CD4-positive, alpha-beta T cell treated with Interleukin-1 beta for 1 hour (primary cell): ENCODE results near the gene UNC79.
"Not testable (repeated sequence)": the region's sequence is repeated elsewhere in the genome, so short reads cannot be mapped to it uniquely, and the experiment has no call there.

Experiments used
- DNase-seq, 2 donors: peaks; one replicate each; pipeline ENCODE4 v3.0.0-alpha.2; 2020 to 2022

UNC79 gene

DNA sequence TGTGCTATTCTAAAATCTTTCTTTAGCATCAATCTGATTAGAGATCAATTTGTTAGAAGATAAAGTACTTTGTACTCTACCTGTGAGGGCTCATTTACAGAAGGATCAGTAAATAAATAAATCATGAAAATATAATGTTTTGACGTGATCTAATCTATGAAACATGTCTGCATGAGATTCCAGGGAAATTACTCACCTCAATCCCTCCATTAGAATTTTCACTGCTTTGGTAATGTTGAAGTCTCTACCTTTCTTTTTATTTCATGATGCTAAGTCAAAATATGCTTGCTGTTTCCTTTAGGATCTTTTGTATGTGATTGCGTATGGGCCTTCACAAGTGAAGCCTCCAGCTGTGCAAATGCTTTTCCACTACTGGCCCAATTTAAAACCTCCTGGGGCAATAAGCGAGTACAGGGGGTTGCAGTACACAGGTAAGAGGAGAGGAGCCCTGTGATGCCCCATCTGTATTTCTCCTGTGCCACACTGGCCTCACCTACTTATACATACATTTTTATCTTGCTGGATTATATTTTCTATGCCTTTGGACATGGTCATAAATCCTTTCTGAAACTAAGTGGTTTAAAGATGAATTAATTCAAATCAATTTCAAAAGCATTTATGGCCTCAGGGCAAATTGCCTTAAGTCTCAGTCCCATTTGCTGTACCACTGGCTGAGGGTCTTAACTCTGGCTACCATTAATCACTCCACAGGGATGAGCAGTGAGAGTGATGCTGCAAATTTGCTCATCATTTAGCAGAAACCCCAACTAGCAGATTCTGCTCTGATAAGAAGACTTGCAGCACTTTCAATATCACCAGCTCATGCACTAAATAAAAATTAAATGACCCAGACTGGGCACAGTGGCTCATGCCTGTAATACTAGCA lies 66.4 kb downstream of the UNC79 start:
- DNase-seq = no peak

DNA sequence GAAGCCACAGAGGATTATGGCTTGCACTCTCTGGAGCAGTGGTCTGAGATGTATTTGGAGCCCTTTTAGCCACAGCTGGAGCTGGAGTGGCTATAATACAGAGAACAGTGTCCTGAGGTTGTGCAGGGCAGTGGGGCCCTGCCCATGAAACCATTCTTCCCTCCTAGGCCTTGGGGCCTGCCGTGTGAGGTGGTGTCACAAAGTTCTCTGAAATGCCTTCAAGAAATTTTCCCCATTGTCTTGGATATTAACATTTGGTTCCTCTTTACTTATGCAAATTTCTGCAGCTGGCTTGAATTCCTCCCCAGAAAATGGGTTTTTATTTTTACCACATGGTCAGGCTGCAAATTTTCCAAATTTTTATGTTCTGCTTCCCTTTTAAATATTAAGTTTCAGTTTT lies 79.3 kb downstream of the UNC79 start:
- DNase-seq = no peak

DNA sequence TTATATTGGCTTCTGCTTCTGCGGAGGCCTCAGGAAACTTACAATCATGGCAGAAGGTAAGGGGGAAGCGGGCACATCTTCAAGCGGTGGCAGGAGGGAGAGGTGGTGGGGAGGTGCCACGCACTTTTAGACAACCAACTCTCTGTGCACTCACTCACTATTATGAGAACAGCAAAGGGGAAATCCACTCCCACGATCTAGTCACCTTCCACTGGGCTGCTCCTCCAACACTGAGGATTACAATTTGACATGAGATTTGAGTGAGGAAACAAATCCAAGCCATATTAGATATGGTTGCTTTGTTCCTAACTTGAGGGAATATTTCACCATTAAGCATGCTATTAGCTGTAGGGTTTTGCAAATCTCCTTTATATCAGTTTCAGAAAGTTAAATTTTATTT lies 80.3 kb downstream of the UNC79 start:
- DNase-seq = no peak

DNA sequence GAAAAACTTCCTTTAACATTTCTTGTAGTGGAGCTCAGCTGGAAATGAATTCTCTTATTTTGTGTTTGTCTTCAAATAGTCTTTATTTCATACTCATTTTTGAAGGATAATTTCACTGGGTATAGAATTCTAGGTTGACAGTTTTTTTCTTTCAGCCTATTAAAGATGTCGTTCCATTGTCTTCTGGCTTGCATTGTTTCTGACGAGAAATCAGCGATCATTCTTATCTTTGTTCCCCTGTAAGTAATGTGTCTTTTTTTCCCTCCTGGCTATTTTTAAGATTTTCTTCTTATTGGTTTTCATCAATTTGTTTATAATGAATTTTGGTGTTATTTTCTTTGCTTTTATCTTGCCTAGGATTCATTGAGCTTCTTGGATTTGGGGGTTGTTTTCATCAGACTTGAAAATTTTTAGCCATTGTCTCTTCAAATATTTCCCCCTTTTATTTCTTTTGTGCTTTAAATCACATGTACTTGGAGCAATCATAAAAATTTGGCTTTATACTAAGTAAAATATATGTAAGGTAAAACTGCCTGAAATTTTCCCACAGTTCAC lies 89.4 kb downstream of the UNC79 start:
- DNase-seq = no peak

DNA sequence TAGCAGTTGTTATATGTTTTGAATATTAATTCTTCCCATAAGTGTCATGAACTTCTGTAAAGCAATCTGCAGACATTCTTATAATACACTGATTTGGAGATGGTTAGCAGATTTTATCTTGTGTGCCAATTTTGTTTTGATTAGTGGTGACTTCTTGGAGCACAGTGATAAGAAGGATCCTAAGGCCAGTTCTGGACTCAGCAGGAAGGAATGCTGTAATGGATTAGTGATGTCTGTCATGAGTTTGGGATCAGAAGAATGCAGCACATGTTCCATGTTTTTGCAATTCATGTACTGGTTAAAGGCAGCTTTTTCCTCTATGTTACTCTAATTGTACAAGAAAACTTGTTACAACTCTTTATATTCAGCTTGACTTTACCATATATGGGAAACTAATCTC lies 91.5 kb downstream of the UNC79 start:
- DNase-seq = no peak

DNA sequence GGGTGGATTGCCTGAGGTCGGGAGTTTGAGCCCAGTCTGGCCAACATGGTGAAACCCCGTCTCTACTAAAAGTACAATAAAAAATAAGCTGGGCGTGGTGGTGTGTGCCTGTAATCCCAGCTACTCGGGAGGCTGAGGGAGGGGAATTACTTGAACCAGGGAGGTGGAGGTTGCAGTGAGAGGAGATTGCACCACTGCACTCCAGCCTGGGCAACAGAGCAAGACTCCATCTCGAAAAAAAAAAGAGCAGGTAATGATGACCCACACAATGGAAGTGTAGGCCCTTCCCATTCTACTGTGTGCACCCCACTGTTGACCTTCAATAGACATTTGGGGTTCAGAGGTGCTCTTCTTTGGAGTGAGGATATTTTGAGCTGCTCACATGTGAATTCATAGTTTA lies 94.5 kb downstream of the UNC79 start:
- DNase-seq = not testable (repeated sequence)

DNA sequence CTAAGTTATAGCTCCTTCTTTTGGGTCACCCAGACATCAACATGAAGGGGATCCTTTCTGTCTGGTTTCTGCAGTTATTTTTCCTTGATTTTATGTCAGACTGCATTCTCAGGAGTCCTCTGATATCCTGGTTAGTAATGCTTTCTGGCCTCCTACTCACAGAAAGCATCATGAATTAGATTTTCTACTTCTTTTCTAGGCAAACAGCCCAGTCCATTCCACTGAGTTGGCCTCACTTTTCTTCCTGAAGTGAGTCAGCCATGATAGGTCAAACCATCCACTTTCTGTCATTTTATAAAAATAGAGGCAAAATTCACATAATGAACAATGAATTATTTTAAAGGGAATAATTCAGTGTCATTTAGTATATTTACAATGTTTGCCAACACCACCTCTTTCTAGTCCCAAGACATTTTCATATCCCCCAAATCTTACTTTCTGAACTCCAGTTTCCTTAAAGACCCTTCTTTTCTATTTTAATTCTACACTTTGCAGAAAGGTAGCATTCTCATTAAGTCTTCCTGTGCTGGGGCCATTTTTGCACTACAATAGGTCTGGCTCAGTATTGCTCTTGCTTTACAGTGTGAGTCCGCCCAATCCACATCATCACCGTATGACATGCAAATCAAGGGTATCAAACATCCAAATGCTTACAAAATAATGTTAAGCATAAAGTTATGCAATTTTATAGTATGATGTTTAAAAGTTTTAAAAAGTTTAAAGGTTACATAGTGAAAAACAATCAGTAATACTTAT lies 95.1 kb downstream of the UNC79 start:
- no peak for DNase-seq

DNA sequence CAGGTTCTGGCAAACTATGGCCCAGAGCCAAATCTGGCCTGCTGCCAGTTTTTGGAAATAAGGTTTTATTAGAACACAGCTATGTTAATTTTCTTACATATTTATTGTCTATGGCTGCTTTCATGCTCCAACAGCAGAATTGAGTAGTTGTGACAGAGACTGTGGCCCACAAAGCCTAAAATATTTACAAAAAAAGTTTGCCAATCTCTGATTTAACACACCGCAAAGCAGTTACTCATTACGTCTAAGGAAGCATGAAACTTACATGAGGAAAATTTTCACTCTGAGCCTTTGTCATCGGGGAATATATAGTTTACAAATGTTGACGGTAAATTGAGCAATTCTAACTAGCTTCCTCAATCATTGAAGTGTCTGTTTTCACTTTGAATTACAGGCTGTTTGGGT lies 96.5 kb downstream of the UNC79 start:
- no peak for DNase-seq

DNA sequence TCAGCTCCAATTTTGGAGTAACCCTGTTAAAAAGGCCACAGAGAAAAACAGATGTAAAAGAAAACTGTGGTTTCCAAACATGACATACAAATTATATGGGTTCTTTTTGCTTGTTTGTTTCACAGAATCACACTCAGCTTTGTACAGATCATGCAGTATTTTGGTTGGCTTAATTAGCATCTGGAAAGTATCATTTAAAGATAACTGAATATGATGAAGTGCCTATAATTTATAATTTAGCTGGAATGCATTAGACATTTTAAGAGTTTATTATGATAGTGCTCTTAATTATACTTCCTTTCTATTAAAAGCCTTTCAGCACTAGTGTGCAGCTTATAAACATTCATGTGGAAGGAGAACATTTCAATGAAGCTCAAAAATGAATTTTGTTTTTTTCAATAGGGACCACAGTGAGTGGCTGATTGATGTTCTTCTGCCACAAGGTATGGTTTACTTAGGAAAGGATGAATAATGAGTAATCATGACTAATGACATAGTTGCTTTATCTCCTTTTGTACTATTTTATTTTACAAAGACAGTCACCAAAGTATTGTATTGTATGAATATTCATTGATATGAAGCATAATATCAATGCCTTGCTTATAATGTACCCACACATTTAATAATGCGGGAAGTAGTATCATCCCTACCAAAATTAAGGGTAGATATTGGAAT lies 98.3 kb downstream of the UNC79 start:
- DNase-seq = no peak

DNA sequence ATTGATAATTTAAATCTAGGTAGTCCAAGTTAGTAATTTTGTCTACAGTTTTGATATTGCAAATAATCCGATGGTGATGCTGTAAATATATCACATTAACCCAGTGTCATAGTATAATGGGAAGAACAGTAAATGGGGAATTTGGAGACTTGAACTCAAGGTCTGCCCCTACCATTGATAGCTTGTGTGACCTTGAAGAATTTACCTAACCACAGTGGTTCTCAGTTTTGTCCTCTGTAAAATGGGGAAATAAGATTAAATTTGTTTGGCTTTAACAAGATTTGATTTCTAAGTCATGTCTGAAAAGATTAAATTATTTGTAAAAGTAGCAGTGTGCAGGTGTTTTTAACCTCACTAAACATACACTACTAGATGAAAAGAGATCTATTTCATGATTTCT lies 100.9 kb downstream of the UNC79 start:
- DNase-seq = no peak

DNA sequence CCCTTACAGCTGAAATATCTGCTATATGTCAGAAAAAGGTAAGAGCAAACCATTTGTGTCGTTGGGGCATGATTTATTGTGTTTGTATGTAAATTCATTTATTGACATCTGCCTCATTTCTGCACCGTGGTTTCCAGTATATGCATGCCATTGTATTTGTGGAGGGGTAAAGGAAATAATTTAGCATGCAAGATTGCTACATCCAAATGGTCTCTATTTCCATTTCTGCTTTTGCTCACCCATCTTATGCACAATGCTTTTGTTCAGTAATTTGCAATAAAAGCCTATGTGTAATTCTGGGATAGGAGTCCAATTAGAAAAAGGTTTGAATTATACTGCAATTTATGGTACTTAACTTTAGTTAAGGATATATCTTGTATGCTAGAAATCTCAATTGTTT lies 101.8 kb downstream of the UNC79 start:
- no peak for DNase-seq

DNA sequence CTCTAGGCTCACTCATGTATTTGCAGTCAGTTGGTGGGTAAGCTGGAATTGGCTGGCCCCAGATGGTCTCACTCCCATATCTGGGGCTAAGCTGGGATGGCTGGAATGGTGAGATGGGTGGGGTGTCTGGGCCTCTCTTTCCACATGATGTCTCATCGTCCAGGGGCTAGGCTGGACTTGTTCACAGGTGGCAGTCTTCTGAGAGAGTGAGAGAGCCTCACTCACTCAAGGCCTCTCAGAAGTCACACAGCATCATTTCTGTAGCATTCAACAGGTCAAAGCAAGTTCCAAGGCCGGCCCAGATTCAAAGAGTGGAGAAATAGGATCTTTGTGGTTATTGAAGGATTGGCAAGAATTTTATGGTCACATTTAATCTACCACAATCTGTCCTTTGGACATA lies 102.7 kb downstream of the UNC79 start:
- DNase-seq = no peak

DNA sequence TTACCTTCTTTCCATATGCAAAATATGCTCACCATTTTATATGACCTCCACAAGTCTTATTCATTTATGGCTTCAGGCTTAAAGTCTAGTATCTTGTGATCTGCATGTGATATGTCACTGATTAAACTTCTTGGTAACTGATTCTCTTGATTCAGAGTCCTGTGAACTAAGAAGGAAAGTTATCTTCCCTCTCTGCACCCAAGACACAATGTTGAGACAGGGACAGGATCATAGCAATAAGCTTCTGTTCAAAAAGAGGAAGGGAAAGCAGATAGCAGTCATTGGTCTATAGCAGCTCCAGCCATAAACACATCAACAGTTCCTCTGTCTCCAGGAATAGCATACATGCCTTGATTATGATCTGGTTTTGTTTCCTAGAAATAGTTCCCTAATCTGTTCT lies 103.1 kb downstream of the UNC79 start:
- DNase-seq = peak; percentile 4

DNA sequence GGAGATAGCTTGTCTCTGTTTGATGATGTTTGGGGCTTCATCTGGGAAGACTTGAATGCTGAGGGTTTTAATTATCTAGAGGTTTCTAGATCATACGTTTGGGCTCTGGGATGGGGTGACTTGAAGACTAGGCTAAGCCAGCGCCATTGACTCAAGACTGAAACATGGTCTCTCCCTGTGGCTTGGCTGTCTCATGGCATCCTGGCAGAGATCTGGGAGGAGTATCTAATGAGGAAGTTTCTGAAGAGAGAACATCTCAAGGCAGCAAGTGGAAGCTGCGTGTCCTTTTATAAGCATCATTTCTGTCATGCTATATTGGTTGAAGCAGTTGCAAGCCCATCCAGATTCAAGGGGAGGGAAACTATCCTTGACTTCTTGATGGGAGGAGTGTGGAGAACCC lies 104.8 kb downstream of the UNC79 start:
- DNase-seq = no peak

DNA sequence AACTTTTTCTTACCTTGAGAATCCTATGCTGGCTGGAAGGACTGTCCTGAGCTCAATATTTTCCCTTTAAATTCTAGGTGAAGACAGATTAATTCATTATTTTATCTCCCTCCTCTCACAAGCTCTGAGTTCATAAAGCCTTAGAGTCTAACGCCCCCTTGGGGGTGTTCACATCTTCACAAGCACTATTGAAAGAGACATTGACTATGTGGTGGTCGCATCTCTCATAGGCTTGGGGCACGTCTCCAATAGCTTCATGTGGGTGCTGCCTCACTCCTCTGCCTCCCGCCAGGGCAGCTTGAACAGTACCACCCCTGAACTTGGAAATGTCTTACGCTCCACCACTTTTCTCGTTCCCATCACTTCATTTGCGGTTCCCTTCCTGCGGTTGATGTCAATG lies 106.2 kb downstream of the UNC79 start:
- DNase-seq = no peak

DNA sequence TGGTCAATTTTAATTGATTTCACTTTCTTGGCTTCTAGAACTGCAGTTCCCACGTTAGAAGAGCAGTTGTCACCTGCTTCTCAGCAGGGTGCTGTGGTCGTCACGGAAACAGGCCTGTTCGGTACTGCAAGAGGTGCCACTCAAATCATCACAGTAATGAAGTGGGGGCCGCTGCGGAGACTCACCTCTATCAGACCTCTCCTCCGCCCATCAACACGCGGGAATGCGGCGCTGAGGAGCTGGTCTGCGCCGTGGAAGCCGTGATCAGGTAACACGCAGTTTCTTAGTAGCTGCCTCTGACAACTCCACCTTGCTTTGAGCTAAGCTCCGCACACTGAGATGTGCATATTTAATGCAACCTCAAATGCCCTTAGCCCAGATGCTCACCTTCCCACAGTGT lies 107.2 kb downstream of the UNC79 start:
- DNase-seq = no peak

DNA sequence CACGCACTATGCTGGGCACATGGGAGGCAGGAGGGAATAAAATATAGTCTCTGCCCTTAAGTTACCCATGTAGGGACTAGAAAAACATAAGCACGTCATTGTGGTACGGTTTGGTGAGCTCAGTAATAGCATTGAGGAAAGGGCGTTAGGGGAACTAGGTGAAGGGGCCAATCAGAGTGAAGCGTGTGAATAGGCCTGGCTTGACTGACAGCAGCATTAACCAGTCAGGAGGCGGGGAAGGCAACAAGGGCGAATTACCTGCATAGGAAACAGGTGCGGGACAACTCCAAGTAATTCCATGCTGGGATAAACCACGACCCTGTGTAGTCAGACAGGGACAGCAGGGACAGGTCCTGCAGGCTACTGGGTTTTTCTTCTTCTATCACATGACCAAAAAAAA lies 107.7 kb downstream of the UNC79 start:
- no peak for DNase-seq

DNA sequence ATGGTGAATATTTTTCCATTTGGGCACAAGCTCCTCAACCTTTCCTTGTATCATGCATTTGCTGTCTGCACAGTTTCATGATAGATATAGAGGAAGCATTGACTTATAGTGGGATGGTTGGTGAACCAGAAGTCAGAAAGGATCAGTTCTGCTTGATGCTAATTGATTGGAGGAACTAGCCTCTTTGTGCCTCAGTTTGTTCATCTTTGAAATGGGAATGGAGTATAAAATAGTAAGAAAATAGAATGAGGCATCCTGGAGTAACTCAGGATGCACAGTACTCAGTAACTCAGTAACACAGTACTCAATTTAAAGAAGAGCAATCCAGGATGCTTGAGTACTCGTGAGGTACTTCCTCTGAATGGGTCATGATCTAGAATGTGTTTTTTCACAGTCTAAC lies 109.5 kb downstream of the UNC79 start:
- no peak for DNase-seq

DNA sequence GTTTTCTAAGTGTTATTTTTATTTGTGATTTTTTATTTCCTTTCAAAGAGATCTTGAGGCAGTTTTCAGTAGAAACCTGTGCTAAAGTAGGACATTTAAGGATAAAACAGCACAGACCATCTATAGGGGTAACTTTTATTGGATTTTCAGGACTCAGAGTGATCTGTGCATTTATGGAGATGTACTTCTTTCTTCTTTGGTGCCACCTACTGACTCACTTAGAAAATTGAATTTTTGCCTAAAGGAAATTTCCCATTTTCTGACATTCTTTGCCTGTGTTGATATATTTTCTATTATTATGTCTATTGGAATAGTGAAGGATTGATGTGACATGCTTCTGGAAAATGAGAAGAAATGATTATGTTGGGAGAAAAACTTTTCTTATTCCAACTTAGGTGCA lies 113.0 kb downstream of the UNC79 start:
- DNase-seq = no peak

DNA sequence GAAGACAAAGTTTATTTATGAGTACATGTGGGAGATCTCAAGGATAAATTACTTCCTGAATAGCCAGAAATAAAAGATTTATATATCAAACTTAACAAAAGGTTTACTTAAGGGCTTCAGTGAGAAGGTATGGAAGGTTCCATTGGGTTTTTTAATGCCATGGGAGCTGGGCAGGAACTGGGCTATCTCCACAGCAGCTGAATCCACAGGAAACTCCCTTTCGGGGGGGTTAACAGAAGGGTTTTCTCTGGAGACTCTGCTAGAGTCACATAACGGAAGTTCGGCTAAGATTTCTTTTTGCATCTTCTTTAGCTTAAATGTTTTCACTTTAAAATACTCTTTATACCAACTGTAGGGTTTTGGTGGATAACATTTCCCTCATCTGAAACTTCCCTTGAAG lies 113.5 kb downstream of the UNC79 start:
- no peak for DNase-seq

DNA sequence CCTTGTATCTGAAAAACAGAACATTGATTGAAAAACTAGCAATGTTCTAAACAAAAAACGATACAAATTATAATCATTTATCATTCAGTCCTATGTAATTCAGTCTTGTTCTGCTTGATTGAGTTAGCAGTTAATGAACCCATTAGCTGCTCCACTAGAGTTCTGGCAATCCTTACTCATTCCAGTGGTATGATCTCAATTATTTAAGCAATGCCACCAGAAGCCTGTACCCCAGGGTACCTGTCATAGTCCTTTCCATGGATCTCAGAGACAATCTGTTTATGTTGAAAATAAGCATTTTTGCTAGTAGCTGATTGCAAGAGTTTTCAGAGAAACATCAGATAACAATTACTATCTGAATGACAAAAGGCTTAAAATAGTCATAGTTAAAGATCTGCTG lies 115.9 kb downstream of the UNC79 start:
- DNase-seq = no peak

DNA sequence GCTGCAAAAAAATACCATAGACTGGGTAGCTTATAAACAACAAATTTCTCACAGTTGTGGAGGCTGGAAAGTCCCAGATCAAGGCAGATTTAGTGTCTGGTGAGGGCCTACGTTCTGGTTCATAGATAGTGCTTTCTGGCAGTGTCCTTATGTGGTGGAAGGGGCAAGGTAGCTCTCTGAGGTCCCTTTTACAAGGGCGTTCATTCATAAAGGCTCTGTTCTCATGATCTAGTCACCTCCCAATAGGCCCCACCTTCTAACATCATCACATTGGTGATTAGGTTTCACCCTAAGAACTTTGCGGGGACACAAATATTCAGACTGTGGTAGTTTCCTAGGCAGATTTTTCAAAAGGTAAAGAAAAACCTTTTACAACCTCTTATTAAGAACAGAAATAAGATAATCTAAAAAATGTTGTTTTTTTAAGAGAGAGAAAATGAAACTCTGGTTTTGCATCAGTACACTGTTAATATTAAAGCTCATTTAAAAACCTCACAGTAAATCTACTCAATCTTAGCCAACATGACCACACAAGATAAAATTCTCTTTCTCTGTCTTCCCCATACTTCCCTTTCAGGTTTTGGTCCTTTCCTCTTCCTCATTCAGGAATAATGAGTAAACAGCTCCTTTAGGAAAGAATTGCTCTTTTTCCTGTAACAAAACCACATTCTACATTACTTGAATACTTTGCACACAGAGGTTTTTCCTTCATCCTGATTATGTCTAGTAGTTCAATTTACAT lies 117.5 kb downstream of the UNC79 start:
- no peak for DNase-seq

DNA sequence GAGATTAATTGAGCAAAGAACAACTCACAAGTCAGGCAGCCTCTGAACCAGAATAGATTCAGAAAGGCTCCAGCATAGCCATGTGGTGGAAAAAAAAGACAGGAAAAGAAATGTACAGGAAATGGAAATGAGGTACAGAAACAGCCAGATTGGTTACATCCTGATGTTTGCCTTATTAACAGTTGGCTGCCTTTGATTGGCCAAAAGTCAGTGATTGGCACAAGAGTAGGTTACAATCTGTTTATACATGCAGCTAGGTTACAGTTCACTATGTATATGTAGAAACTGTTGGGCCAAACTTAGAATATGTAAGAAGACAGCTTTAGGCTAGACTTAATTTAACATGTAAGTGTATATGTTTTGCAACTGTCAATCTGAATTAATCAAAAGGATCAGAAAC lies 118.9 kb downstream of the UNC79 start:
- no peak for DNase-seq
